Measurements from ENCODE around the gene RIMOC1.

- TF ChIP-seq, protein P1, sequence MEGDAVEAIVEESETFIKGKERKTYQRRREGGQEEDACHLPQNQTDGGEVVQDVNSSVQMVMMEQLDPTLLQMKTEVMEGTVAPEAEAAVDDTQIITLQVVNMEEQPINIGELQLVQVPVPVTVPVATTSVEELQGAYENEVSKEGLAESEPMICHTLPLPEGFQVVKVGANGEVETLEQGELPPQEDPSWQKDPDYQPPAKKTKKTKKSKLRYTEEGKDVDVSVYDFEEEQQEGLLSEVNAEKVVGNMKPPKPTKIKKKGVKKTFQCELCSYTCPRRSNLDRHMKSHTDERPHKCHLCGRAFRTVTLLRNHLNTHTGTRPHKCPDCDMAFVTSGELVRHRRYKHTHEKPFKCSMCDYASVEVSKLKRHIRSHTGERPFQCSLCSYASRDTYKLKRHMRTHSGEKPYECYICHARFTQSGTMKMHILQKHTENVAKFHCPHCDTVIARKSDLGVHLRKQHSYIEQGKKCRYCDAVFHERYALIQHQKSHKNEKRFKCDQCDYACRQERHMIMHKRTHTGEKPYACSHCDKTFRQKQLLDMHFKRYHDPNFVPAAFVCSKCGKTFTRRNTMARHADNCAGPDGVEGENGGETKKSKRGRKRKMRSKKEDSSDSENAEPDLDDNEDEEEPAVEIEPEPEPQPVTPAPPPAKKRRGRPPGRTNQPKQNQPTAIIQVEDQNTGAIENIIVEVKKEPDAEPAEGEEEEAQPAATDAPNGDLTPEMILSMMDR (IDR thresholded peaks at IDR 0.05 in 8 of 11, conservative IDR thresholded peaks at IDR 0.05 in 3 of 11) = no peak
- TF ChIP-seq POLR2A (IDR thresholded peaks at IDR 0.05) = no peak
Measured at GRCh38 chr5:41875121-41875520, 29.0 kb upstream of the RIMOC1 start.

Measured in spleen (tissue), 7 donors.